GM18870 (cell line): ENCODE data around the gene TXNDC2.

Source experiments
- ATAC-seq: cut with Tn5 transposase; IDR thresholded peaks from one replicate; pipeline ENCODE4 v1.9.1; 2021; ENCODE audit warnings: moderate library complexity; ENCODE audit not compliant: unreplicated experiment

The TXNDC2 gene

GRCh38 chr18:9859232-9859631, 26.5 kb upstream of the TXNDC2 start:
- ATAC-seq, result no peak

GRCh38 chr18:9860682-9861081, 25.1 kb upstream of the TXNDC2 start:
- ATAC-seq, result no peak

GRCh38 chr18:9861157-9861556, 24.6 kb upstream of the TXNDC2 start:
- peak; percentile 70 for ATAC-seq

- peak; percentile 59 for ATAC-seq
These were observed 23.8 kb upstream of the TXNDC2 start for GRCh38 chr18:9861933-9862332.

- ATAC-seq, result no peak
These were observed 23.1 kb upstream of the TXNDC2 start for GRCh38 chr18:9862686-9863085.

- no peak for ATAC-seq
These were observed 22.5 kb upstream of the TXNDC2 start for GRCh38 chr18:9863282-9863681.

GRCh38 chr18:9865764-9866490, 19.8 kb upstream of the TXNDC2 start:
- ATAC-seq, result no peak

- no peak for ATAC-seq
These were observed 19.1 kb upstream of the TXNDC2 start for GRCh38 chr18:9866627-9867026.

- ATAC-seq, result no peak
These were observed 18.6 kb upstream of the TXNDC2 start for GRCh38 chr18:9867071-9867594.

GRCh38 chr18:9868857-9869714, 16.7 kb upstream of the TXNDC2 start:
- ATAC-seq, result no peak

- no peak for ATAC-seq
These were observed 15.9 kb upstream of the TXNDC2 start for GRCh38 chr18:9869715-9870430.

GRCh38 chr18:9870431-9871008, 15.3 kb upstream of the TXNDC2 start:
- no peak for ATAC-seq

- no peak for ATAC-seq
These were observed 14.5 kb upstream of the TXNDC2 start for GRCh38 chr18:9871244-9871746.

GRCh38 chr18:9872823-9873222, 12.9 kb upstream of the TXNDC2 start:
- no peak for ATAC-seq

GRCh38 chr18:9874728-9875127, 11.0 kb upstream of the TXNDC2 start:
- no peak for ATAC-seq

- ATAC-seq, result no peak
These were observed 9.4 kb upstream of the TXNDC2 start for GRCh38 chr18:9876212-9876866.

- no peak for ATAC-seq
These were observed 8.7 kb upstream of the TXNDC2 start for GRCh38 chr18:9876867-9877654.

GRCh38 chr18:9877655-9878014, 8.1 kb upstream of the TXNDC2 start:
- no peak for ATAC-seq

- ATAC-seq, result no peak
These were observed 7.7 kb upstream of the TXNDC2 start for GRCh38 chr18:9878095-9878494.
